GM12865 (cell line): ENCODE results near the gene CDK11A.
"Not testable (repeated sequence)": the region's sequence is repeated elsewhere in the genome, so short reads cannot be mapped to it uniquely, and the experiment has no call there.

Experiments
- DNase-seq: peaks from one replicate; pipeline ENCODE4 v3.0.0; 2010; ENCODE audit warnings: low read depth
- H3K4me3 ChIP-seq: 2 replicates; pipeline ENCODE4 v1.5.1; 2011; ENCODE audit warnings: mild to moderate bottlenecking, low read depth, low read length, control low read depth
- CTCF ChIP-seq: IDR thresholded peaks from 2 replicates; pipeline ENCODE4 v1.5.1; 2011; ENCODE audit warnings: low read length, control low read depth, low read depth, inconsistent platforms; ENCODE audit not compliant: insufficient read depth; ENCODE audit errors: missing control alignments

The CDK11A gene

GRCh38 chr1:1703796-1704195, 20.4 kb downstream of the CDK11A start:
- no peak for TF ChIP-seq CTCF
- H3K4me3 ChIP-seq, result no peak overlapping the region
- no peak for DNase-seq

- not testable (repeated sequence) for DNase-seq, H3K4me3 ChIP-seq
Observed at GRCh38 chr1:1702506-1702905, 21.7 kb downstream of the CDK11A start.

- not testable (repeated sequence) for DNase-seq, H3K4me3 ChIP-seq
Observed at GRCh38 chr1:1700557-1700956, 23.6 kb downstream of the CDK11A start.

- not testable (repeated sequence) for H3K4me3 ChIP-seq, DNase-seq
Observed at GRCh38 chr1:1700067-1700466, 24.1 kb downstream of the CDK11A start.

- H3K4me3 ChIP-seq, DNase-seq: not testable (repeated sequence)
Observed at GRCh38 chr1:1699061-1699460, 25.1 kb downstream of the CDK11A start.

GRCh38 chr1:1697358-1698183, 26.6 kb downstream of the CDK11A start:
- DNase-seq, result not testable (repeated sequence)

GRCh38 chr1:1696431-1697357, 27.5 kb downstream of the CDK11A start:
- not testable (repeated sequence) for DNase-seq, H3K4me3 ChIP-seq

More at GRCh38 chr1:1697358-1698183, 26.6 kb downstream of the CDK11A start:
- not testable (repeated sequence) for H3K4me3 ChIP-seq

- peak; percentile 96 for DNase-seq
- peak within 1 kb of the TSS; percentile 60 for H3K4me3 ChIP-seq
Observed at GRCh38 chr1:1692714-1693647, 31.2 kb downstream of the CDK11A start, which contains the start of gene SLC35E2B. TSS of gene SLC35E2B (minus strand) at chr1:1692795. CDS start at chr1:1676699, 16,096 bp downstream.

GRCh38 chr1:1692324-1692713, 31.8 kb downstream of the CDK11A start:
- peak; percentile 83 for DNase-seq
- peak overlapping the region; percentile 60 for H3K4me3 ChIP-seq

GRCh38 chr1:1691443-1691842, 32.7 kb downstream of the CDK11A start:
- peak overlapping the region; percentile 49 for H3K4me3 ChIP-seq
- not testable (repeated sequence) for DNase-seq

- DNase-seq, result not testable (repeated sequence)
Observed at GRCh38 chr1:1689526-1689925, 34.6 kb downstream of the CDK11A start.

GRCh38 chr1:1687846-1688245, 36.3 kb downstream of the CDK11A start:
- TF ChIP-seq CTCF, result no peak
- DNase-seq, result no peak
- no peak overlapping the region for H3K4me3 ChIP-seq

More at GRCh38 chr1:1689526-1689925, 34.6 kb downstream of the CDK11A start:
- not testable (repeated sequence) for H3K4me3 ChIP-seq
